Cardiac fibroblast (primary cell): ENCODE data around the gene STARD5.
A peak's percentile ranks its signal among the peaks of the same experiment; 100 is the strongest.

Source experiments
- DNase-seq, 2 donors: peaks; one replicate each; pipeline versions ENCODE4 v3.0.0 to v3.0.0-alpha.2; 2010; ENCODE audit warnings: low read depth in 2 of 2
- H3K4me3 ChIP-seq, 2 donors: replicated peaks in 1 of 2; 1 replicate in 1 of 2; 2 replicates in 1 of 2; pipeline ENCODE4 v1.5.1; 2011; ENCODE audit warnings: low read depth in 2 of 2, low read length in 2 of 2, mild to moderate bottlenecking in 2 of 2, moderate library complexity in 1 of 2
- TF ChIP-seq, protein P1 (sequence below): IDR thresholded peaks from one replicate; pipeline ENCODE4 v1.5.1; 2011; ENCODE audit warnings: low read depth, mild to moderate bottlenecking, low read length, inconsistent platforms

Gene STARD5

DNA sequence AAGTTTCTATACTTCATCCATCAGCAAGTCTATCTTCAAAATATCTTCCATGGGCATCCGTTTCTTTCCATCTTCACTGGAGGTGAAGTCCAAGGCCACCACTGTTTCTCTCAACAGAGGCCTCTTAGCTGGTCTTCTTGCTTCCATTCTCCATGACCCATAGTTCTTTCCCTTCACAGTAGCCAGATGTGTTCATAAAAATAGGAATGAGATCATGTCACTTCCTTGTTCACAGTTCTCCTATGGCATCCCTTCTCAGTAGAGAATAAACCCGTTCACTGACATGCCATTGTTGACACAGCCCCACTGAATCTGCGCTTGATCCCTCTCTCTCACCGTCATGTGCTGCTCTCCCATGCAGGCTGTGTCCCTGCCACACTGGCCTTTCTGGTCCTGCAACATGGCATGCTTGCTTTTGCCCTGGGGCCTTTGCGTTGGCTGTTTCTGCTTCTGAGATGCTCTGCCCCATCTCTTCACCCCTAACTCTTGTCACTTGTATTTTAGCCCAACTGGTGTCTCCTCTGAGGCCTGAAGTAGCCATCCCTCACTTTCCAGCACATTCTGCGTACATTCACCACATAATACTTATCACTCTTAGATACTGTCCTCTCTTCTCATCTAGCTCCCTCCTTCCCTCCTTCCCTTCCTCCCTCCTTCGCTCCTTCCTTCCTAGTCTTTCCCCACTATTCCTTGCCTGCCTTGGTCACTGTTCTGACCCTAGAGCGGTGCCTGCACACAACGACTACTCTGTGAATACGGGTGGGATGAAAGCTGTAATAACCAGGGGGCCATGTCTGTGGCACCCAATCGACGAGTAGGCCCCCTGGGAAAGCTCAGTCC, 42.0 kb downstream of the STARD5 start:
- no peak overlapping the region for H3K4me3 ChIP-seq
- TF ChIP-seq, protein P1, sequence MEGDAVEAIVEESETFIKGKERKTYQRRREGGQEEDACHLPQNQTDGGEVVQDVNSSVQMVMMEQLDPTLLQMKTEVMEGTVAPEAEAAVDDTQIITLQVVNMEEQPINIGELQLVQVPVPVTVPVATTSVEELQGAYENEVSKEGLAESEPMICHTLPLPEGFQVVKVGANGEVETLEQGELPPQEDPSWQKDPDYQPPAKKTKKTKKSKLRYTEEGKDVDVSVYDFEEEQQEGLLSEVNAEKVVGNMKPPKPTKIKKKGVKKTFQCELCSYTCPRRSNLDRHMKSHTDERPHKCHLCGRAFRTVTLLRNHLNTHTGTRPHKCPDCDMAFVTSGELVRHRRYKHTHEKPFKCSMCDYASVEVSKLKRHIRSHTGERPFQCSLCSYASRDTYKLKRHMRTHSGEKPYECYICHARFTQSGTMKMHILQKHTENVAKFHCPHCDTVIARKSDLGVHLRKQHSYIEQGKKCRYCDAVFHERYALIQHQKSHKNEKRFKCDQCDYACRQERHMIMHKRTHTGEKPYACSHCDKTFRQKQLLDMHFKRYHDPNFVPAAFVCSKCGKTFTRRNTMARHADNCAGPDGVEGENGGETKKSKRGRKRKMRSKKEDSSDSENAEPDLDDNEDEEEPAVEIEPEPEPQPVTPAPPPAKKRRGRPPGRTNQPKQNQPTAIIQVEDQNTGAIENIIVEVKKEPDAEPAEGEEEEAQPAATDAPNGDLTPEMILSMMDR = no peak
- DNase-seq = no peak

DNA sequence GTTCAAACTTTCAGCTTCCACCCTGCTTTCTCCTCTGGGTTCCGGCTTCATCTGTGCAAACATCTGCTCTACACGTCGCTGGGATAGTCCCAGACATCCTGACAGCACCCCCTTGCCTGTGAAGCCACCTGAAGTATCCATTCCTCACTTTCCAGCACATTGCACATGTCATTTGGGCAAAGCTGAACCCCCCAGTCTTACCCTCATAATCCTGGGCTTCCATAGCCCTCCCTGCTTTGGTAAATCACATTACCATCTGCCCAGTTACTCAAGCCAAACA, 42.5 kb downstream of the STARD5 start:
- no peak for DNase-seq
- H3K4me3 ChIP-seq = no peak overlapping the region
- TF ChIP-seq, protein P1 = no peak

- no peak overlapping the region for H3K4me3 ChIP-seq
- DNase-seq = no peak
- TF ChIP-seq, protein P1 = no peak
These were observed 43.1 kb downstream of the STARD5 start for GRCh38 chr15:81280696-81281455.

- DNase-seq = peak; percentile 34 to 43
- no peak overlapping the region for H3K4me3 ChIP-seq
- TF ChIP-seq, protein P1 = no peak
These were observed 44.1 kb downstream of the STARD5 start for GRCh38 chr15:81279621-81280485.

DNA sequence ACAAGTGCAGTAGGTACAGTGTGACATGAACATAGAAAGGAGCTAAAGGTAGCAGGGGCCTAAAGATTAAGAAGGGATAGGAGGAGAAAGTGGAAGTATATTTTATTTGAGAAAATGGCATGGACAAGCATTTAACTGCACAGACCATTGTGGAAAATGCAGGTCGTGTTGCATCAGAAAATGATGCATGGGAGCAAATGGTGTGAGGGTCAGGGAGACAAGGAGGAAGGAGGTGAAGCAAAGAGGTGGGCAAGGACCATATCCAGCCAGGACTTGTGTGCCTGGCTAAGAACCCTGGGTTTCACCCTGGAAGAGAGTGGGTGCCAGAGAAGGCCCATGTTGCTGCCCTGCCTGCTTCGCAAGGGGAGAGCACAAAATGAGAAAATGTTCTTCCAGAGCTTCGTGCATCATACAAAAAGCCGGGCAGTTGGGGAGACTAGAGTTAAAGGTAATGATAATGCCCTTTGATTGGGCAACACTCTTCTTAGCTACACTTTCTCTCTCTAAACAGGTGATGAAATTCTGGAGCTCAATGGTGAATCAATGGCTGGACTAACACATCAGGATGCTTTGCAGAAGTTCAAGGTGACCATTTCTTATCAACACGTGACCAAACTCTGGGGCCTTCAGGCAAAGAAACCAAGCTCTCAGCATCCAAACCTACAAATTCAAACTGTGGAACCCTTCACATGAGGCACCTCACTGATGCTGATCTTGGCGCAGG, 45.5 kb downstream of the STARD5 start:
- TF ChIP-seq, protein P1 = no peak
- H3K4me3 ChIP-seq = no peak overlapping the region
- no peak for DNase-seq

DNA sequence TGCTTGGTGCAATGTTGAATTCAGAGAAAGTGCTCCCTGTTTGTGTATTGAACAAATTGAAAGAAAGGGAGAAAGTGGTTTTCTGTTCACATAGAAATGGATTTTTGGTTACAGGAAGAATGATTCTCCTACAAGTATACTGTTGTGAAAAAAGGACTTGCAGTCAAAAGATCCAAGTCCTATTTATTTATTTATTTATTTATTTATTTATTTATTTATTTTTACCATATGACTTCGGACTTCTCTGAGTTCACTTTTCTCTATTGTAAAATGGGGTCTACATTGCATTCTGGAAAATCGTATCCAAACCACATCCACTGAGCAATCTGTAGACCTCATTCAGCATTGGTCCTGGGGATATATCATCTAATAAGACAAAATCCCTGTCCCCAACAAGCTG, 46.1 kb downstream of the STARD5 start:
- no peak for DNase-seq
- H3K4me3 ChIP-seq = no peak overlapping the region
- TF ChIP-seq, protein P1 = no peak
